SK-N-SH treated with all-trans-retinoic acid at 6 μM for 48 hours (cell line): ENCODE results near the gene TMEM253.

ENCODE experiments used
- ARNTL ChIP-seq: fragments of 450-650 bp; formaldehyde crosslinking; IDR thresholded peaks from 2 replicates; pipeline ENCODE4 v1.5.0; 2020; ENCODE audit warnings: low read depth, mild to moderate bottlenecking, moderate library complexity, borderline replicate concordance
- BACH2 ChIP-seq: fragments of 250-450 bp; sonication (Bioruptor Pico); IDR thresholded peaks from 2 replicates; pipeline ENCODE4 v1.9.0; 2021; ENCODE audit warnings: mild to moderate bottlenecking, borderline replicate concordance
- ISL1 ChIP-seq: fragments of 250-450 bp; sonication (Bioruptor Pico); IDR thresholded peaks from 2 replicates; pipeline ENCODE4 v2.1.2; 2022; ENCODE audit warnings: mild to moderate bottlenecking, moderate library complexity
- TOX ChIP-seq: fragments of 250-450 bp; sonication (Bioruptor Pico); IDR thresholded peaks from 2 replicates; pipeline ENCODE4 v1.8.0; 2021; ENCODE audit warnings: mild to moderate bottlenecking, moderate library complexity, borderline replicate concordance
- ZC3H10 ChIP-seq: fragments of 250-450 bp; sonication (Bioruptor Pico); IDR thresholded peaks from 2 replicates; pipeline ENCODE4 v1.5.1; 2021; ENCODE audit warnings: mild to moderate bottlenecking, moderate library complexity
- ZNF70 ChIP-seq: fragments of 450-650 bp; formaldehyde crosslinking; IDR thresholded peaks from 2 replicates; pipeline ENCODE4 v1.5.0; 2020; ENCODE audit warnings: mild to moderate bottlenecking, moderate library complexity
- ZNF8 ChIP-seq: fragments of 450-650 bp; formaldehyde crosslinking; IDR thresholded peaks from 2 replicates; pipeline ENCODE4 v1.5.0; 2020; ENCODE audit warnings: mild to moderate bottlenecking, moderate library complexity

GRCh38 chr14:21058903-21059302 lies 42.0 kb upstream of the TMEM253 start:
- TF ChIP-seq BACH2 (CRISPR knock-in tag) (no peak), ZC3H10 (CRISPR knock-in tag) (no peak), ZNF70 (CRISPR knock-in tag) (no peak), ZNF8 (CRISPR knock-in tag) (no peak), TOX (CRISPR knock-in tag) (no peak), ISL1 (CRISPR knock-in tag) (no peak), ARNTL (CRISPR knock-in tag) (no peak)
